CD4-positive, alpha-beta T cell (primary cell): Measurements from ENCODE around the gene HDAC7. TPM values are rescaled to one million over a fixed set of nuclear protein-coding genes. Genes with fewer than 3 reads are reported as not detected.

Experiments used
- ATAC-seq: fragments of 200-7000 bp; cut with Tn5 transposase; one replicate; pipeline ENCODE4 v1.10.0; 2022; ENCODE audit warnings: mild to moderate bottlenecking; ENCODE audit not compliant: poor library complexity
- CTCF ChIA-PET: fragments of 350-600 bp; sonication (Branson Sonifier 250); formaldehyde crosslinking; loops from one replicate; lab custom pipeline; 2021; ENCODE audit warnings: antibody characterized with exemption, inconsistent platforms; lab: Charles Lee
- POLR2A ChIA-PET: fragments of 350-600 bp; sonication (Branson Sonifier 250); formaldehyde crosslinking; loops from one replicate; lab custom pipeline; 2021; ENCODE audit warnings: antibody characterized with exemption, inconsistent platforms; lab: Charles Lee
- DNase-seq, 14 experiments: peaks; one replicate each; pipeline ENCODE4 v3.0.0-alpha.2; 2013 to 2020; ENCODE audit warnings: mixed read lengths in 2 of 14
- H3K27ac ChIP-seq, 2 donors: one replicate each; pipeline versions ENCODE4 v1.5.1 to v1.7.0; 2013; ENCODE audit warnings: low read length in 2 of 2, low read depth in 1 of 2, mild to moderate bottlenecking in 1 of 2
- H3K27me3 ChIP-seq, 2 experiments: 1 replicate in 1 of 2; 2 replicates in 1 of 2; pipeline versions ENCODE4 v1.6.1 to v1.7.0; 2013; ENCODE audit warnings: low read length in 2 of 2, control low read depth in 1 of 2, mild to moderate bottlenecking in 1 of 2, moderate library complexity in 1 of 2; ENCODE audit not compliant: insufficient read depth in 2 of 2, control insufficient read depth in 1 of 2
- H3K36me3 ChIP-seq: one replicate; pipeline ENCODE4 v1.6.1; 2013; ENCODE audit warnings: low read length, control low read depth; ENCODE audit not compliant: insufficient read depth
- H3K4me1 ChIP-seq: one replicate; pipeline ENCODE4 v1.6.1; 2013; ENCODE audit warnings: low read length, control low read depth; ENCODE audit not compliant: insufficient read depth
- H3K4me3 ChIP-seq: one replicate; pipeline ENCODE4 v1.5.1; 2013; ENCODE audit warnings: mild to moderate bottlenecking, low read length, moderate library complexity
- H3K9me3 ChIP-seq, 2 experiments: 1 replicate in 1 of 2; 2 replicates in 1 of 2; pipeline versions ENCODE4 v1.6.1 to v1.7.0; 2013; ENCODE audit warnings: low read length in 2 of 2, mild to moderate bottlenecking in 2 of 2, control low read depth in 1 of 2, moderate library complexity in 1 of 2; ENCODE audit not compliant: control insufficient read depth in 1 of 2, insufficient read depth in 1 of 2
- H3K27ac Mint-ChIP-seq: one replicate; pipeline ENCODE4 v1.8.0; 2020; ENCODE audit warnings: mixed read lengths
- H3K27me3 Mint-ChIP-seq: one replicate; pipeline ENCODE4 v1.8.0; 2021; ENCODE audit warnings: mixed read lengths
- H3K36me3 Mint-ChIP-seq: one replicate; pipeline ENCODE4 v1.8.0; 2021; ENCODE audit warnings: low read depth, mixed read lengths
- H3K4me1 Mint-ChIP-seq: one replicate; pipeline ENCODE4 v1.8.0; 2021; ENCODE audit warnings: low read depth, mixed read lengths
- H3K4me3 Mint-ChIP-seq: one replicate; pipeline ENCODE4 v1.8.0; 2020; ENCODE audit warnings: mild to moderate bottlenecking, mixed read lengths
- H3K9me3 Mint-ChIP-seq: one replicate; pipeline ENCODE4 v1.8.0; 2020; ENCODE audit warnings: mixed read lengths
- intact Hi-C, 2 experiments: fragments of 100-400 bp; cut with DNase I in 1 of 2; cut with micrococcal nuclease in 1 of 2; formaldehyde crosslinking; loops; one replicate each; pipeline versions ENCODE4 v1.15.1 to v1.9.0; 2023 to 2025; cut with DNase I, micrococcal nuclease
- total RNA-seq, 174 experiments: library from RNA in 2 of 174; stranded (reverse) in 2 of 174; gene quantifications; one replicate each; pipeline ENCODE4 v1.2.3 and lab custom pipeline; 2021 to 2026
- TF ChIP-seq, protein P1 (sequence below): fragments of 200-600 bp; IDR thresholded peaks from one replicate; pipeline ENCODE4 v1.8.0; 2022; ENCODE audit warnings: antibody characterized with exemption, mild to moderate bottlenecking

Gene HDAC7
- total RNA-seq, 2 experiments from 2014 or later = 116 to 122 TPM

DNA sequence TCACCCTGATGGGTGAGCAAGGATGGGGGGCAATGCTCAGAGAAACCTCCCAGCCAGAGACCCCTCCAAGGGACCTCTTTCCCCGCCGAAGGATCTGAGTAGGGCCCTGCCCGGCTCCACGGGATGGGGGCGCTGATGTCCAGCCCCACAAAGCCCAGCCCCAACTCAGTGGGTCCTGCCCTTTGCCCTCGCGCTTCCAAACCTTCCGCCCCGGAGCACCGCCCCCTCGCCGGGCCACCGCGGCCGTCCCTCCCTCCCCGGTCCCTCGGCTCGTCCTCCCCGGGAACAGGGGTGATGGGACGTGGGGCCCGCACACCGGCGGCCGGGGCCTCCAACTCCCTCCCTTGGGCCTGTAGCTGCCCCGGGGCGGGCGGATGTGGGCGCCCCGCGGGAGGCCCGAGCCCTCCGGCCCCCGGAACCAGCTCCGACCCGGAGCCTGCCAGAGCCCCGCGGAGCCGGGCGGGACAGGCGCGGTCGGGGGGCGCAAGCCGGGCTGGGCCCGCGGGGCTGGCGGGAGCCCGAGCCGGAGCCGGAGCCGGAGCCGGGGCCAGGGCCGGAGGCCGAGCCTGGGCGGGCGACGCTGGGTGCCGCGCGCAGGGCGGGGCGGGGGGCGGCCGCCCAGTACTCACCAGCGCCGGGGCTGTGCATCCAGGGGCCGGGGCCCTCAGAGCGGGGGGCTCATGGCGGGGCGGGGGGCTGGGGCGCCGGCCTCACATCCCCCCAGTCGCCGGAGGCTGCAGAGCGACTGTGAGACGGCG lies 386 bp downstream of the HDAC7 start:
- peak overlapping the region; percentile 98 for H3K4me3 Mint-ChIP-seq
- Histone ChIP-seq H3K36me3 (peaks cover 2% of the 10 kb centered on the region), H3K27me3 (no peaks in the 10 kb centered on the region), H3K27ac (peak overlapping the region; percentile 84 to 89), H3K4me3 (peak overlapping the region; percentile 89), H3K4me1 (peaks cover 81% of the 10 kb centered on the region), H3K9me3 (no peaks in the 10 kb centered on the region)
- no peaks in the 10 kb centered on the region for H3K27me3 Mint-ChIP-seq
- CTCF ChIA-PET = interaction anchor here (1.0 to 10.5 kb wide), 6 partner anchors 9 to 52 kb away, joined by 3 to 164 read pairs (median 10); no protein-coding TSS in a partner anchor
- H3K9me3 Mint-ChIP-seq = no peaks in the 10 kb centered on the region
- ATAC-seq = peak; percentile 6
- intact Hi-C loops = loop anchor here in 1 of 2 experiments (2.0 to 10.0 kb wide), 2 partner anchors 13 to 85 kb away; partner anchors contain the start of gene VDR
- peak overlapping the region; percentile 96 for H3K27ac Mint-ChIP-seq
- POLR2A ChIA-PET = interaction anchor here (1.0 to 7.3 kb wide), 10 partner anchors 8 to 1553 kb away, joined by 3 to 183 read pairs (median 6); no protein-coding TSS in a partner anchor
- DNase-seq = peak in 9 of 14 experiments; percentile 19 to 64 (median 54)
- TF ChIP-seq, protein P1, sequence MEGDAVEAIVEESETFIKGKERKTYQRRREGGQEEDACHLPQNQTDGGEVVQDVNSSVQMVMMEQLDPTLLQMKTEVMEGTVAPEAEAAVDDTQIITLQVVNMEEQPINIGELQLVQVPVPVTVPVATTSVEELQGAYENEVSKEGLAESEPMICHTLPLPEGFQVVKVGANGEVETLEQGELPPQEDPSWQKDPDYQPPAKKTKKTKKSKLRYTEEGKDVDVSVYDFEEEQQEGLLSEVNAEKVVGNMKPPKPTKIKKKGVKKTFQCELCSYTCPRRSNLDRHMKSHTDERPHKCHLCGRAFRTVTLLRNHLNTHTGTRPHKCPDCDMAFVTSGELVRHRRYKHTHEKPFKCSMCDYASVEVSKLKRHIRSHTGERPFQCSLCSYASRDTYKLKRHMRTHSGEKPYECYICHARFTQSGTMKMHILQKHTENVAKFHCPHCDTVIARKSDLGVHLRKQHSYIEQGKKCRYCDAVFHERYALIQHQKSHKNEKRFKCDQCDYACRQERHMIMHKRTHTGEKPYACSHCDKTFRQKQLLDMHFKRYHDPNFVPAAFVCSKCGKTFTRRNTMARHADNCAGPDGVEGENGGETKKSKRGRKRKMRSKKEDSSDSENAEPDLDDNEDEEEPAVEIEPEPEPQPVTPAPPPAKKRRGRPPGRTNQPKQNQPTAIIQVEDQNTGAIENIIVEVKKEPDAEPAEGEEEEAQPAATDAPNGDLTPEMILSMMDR = no peak
- peaks cover 89% of the 10 kb centered on the region for H3K4me1 Mint-ChIP-seq
- H3K36me3 Mint-ChIP-seq = peaks cover 13% of the 10 kb centered on the region

DNA sequence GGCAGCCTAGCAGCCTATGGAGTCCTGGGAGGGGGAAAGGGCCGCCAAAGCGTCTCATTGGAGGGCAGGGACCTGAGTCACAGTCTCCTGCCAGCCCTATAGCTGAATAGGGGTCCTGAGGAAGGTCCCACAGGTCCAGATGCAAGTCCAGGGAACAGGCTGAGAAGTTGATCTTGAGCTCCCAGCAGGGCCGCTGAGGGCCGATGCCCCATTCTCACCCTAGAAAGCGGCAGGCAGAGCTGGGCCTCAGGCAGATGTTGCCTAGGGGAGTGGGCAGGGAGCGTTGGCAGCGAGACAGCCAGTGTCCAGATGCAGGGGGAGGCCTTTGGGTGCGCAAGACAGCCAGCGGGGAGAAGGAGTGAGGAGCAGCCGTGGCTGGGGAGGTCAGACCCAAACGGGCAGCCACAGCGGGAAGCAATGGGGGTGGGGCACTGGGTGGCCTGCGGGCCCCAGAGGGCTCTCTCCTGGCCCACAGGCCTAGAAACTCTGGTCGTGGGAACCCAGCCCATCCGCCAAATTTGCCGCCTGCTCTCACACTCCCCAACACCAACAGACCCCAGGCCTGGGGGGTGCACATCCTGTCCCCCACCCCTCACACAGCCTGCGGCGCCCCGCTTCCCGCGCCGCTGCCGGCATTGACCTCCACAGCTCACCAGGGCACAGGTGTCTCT lies 1.1 kb downstream of the HDAC7 start:
- Mint-ChIP-seq H3K27me3 (no peaks in the 10 kb centered on the region), H3K4me1 (peaks cover 89% of the 10 kb centered on the region), H3K4me3 (peak overlapping the region; percentile 98), H3K9me3 (no peaks in the 10 kb centered on the region), H3K27ac (peak overlapping the region; percentile 96), H3K36me3 (peaks cover 13% of the 10 kb centered on the region)
- peak overlapping the region; percentile 84 to 88 for H3K27ac ChIP-seq
- intact Hi-C loops = loop anchor here in 1 of 2 experiments (2.0 to 10.0 kb wide), 2 partner anchors 14 to 86 kb away; partner anchors contain the start of gene VDR
- TF ChIP-seq, protein P1 = no peak
- H3K4me1 ChIP-seq = peaks cover 81% of the 10 kb centered on the region
- H3K27me3 ChIP-seq = no peaks in the 10 kb centered on the region
- H3K4me3 ChIP-seq = peak overlapping the region; percentile 89
- ChIA-PET CTCF (interaction anchor here (1.1 to 10.5 kb wide), 6 partner anchors 10 to 52 kb away, joined by 4 to 164 read pairs (median 11); no protein-coding TSS in a partner anchor), POLR2A (interaction anchor here (0.8 to 7.3 kb wide), 9 partner anchors 8 to 1552 kb away, joined by 3 to 183 read pairs (median 6); no protein-coding TSS in a partner anchor)
- peaks cover 2% of the 10 kb centered on the region for H3K36me3 ChIP-seq
- ATAC-seq (peak; percentile 6), DNase-seq (peak in 8 of 14 experiments; percentile 25 to 75 (median 44))
- no peaks in the 10 kb centered on the region for H3K9me3 ChIP-seq

DNA sequence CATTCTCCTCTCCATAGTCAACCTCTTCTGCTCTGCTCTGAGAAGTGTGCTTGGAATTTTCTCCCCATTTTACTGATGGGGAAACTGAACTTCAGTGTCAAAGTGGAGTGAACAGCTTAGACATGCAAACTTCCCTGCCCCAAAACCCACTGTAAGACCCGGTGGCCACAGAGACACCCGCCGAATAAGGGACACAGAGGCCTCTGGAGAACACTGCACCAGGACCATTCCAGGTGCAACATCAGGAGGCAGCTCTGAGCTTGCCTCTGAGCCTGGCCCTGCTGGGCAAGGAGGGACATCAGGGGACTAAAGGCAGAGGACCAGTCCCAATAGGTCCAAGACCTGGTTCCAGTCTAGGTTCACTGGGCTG lies 1.7 kb downstream of the HDAC7 start:
- no peaks in the 10 kb centered on the region for H3K9me3 Mint-ChIP-seq
- peaks cover 82% of the 10 kb centered on the region for H3K4me1 ChIP-seq
- no peaks in the 10 kb centered on the region for H3K27me3 Mint-ChIP-seq
- no peaks in the 10 kb centered on the region for H3K9me3 ChIP-seq
- peaks cover 89% of the 10 kb centered on the region for H3K4me1 Mint-ChIP-seq
- no peak for ATAC-seq
- ChIA-PET POLR2A (interaction anchor here (0.8 to 7.3 kb wide), 8 partner anchors 9 to 406 kb away, joined by 3 to 183 read pairs (median 9); no protein-coding TSS in a partner anchor), CTCF (interaction anchor here (1.1 to 10.5 kb wide), 6 partner anchors 9 to 51 kb away, joined by 4 to 164 read pairs (median 11); no protein-coding TSS in a partner anchor)
- H3K27ac ChIP-seq = peak overlapping the region; percentile 84 to 88
- TF ChIP-seq, protein P1 = no peak
- peaks cover 13% of the 10 kb centered on the region for H3K36me3 Mint-ChIP-seq
- H3K36me3 ChIP-seq = peaks cover 2% of the 10 kb centered on the region
- peak overlapping the region; percentile 89 for H3K4me3 ChIP-seq
- H3K27me3 ChIP-seq = no peaks in the 10 kb centered on the region
- H3K4me3 Mint-ChIP-seq = peak overlapping the region; percentile 98
- intact Hi-C loops = loop anchor here in 1 of 2 experiments (2.0 to 10.0 kb wide), 2 partner anchors 15 to 87 kb away; partner anchors contain the start of gene VDR
- no peak for DNase-seq
- peak overlapping the region; percentile 96 for H3K27ac Mint-ChIP-seq
